ENCODE results near the gene NKD1. TPM values are rescaled to one million over a fixed set of nuclear protein-coding genes. Genes with fewer than 3 reads are reported as not detected.

NKD1 gene
- total RNA-seq, 3 donors from 2014 or later = 1.3 to 5.0 (median 4.6) TPM

DNA sequence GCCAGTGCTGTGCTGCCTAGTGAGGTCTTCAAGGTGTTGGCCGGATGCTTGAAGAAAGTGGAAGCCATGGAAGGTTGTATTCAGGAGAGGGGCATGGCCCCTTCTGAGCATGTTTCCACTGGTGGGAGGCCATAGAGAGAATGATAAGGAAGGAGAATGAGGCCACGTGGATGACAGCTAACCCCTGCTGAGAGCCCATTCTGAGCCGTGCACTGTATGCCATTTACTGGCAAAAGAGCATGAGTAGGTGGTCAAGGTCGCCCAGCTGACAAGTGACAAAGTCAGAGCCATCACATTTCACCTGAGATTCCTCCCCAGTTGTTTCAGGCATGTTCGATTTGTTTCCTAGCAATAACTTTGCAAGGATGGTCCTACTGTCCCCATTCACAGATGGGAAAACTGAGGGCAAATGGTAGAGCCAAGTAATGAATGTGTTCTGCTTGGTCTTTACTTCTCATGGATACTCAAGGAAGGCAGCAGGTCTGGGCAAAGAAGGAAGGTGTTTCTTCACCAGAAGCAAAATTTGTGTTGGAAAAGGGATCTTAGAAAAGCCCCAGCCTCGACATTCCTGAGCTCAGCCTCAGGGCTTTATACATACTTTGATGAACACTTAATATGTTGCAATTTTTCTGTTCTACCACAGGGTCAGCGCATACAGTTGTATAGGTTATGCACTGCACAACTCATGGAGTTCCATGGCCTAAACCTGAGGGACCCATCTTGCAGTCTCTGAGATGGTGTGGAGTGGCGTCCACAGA lies 10.5 kb upstream of the NKD1 start:
- no peaks in the 10 kb centered on the region for H3K36me3 ChIP-seq
- TF ChIP-seq, protein P1, sequence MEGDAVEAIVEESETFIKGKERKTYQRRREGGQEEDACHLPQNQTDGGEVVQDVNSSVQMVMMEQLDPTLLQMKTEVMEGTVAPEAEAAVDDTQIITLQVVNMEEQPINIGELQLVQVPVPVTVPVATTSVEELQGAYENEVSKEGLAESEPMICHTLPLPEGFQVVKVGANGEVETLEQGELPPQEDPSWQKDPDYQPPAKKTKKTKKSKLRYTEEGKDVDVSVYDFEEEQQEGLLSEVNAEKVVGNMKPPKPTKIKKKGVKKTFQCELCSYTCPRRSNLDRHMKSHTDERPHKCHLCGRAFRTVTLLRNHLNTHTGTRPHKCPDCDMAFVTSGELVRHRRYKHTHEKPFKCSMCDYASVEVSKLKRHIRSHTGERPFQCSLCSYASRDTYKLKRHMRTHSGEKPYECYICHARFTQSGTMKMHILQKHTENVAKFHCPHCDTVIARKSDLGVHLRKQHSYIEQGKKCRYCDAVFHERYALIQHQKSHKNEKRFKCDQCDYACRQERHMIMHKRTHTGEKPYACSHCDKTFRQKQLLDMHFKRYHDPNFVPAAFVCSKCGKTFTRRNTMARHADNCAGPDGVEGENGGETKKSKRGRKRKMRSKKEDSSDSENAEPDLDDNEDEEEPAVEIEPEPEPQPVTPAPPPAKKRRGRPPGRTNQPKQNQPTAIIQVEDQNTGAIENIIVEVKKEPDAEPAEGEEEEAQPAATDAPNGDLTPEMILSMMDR (IDR thresholded peaks at IDR 0.05) = no peak
- no peak for TF ChIP-seq POLR2AphosphoS5 (IDR thresholded peaks at IDR 0.05)
- no peak for TF ChIP-seq POLR2A (IDR thresholded peaks at IDR 0.05)
- no peaks in the 10 kb centered on the region for H3K4me1 ChIP-seq
- H3K27ac ChIP-seq = no peak overlapping the region
- no peaks in the 10 kb centered on the region for H3K9me3 ChIP-seq
- no peak for DNase-seq (ENCODE audit: low spot score in 2 of 2)
- no peak overlapping the region for H3K4me3 ChIP-seq
- no peaks in the 10 kb centered on the region for H3K27me3 ChIP-seq
- intact Hi-C loops (cut with DNase I; ENCODE audit: low total_unique reads) = no loop called here

DNA sequence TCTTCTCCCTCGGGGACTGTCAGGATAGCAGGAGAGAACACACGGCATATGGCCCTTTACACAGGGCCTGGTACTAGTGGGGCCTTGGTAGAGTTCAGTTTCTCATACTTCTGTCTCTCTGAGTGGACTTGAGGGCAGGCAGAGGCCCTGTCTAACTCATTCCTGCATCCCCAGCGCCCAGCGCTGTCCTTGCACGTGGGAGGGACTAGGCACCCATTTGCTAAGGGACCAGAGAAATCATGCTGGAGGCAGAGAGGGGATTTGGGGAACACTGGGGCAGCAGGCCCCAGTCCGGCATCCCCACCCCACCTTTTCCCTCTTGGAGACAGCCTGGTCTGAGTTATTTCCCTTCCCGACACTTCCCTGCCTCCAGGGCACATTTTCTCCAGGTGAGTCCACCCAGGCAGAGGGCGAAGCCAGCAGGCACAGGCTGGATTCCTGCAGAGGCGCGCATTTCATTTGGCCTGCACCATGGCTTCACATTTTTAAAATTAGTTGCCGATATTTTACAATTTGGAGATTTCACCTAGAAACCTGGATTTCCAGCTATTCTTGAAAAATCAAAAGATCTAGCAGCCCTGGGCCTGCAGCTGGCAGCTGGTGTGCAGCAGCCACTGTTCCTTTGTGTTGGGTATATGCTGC lies 9.7 kb upstream of the NKD1 start:
- H3K4me3 ChIP-seq = no peak overlapping the region
- H3K27me3 ChIP-seq = no peaks in the 10 kb centered on the region
- intact Hi-C loops (cut with DNase I; ENCODE audit: low total_unique reads) = no loop called here
- no peaks in the 10 kb centered on the region for H3K4me1 ChIP-seq
- no peak for TF ChIP-seq POLR2A (IDR thresholded peaks at IDR 0.05)
- TF ChIP-seq, protein P1 (IDR thresholded peaks at IDR 0.05) = no peak
- no peak overlapping the region for H3K27ac ChIP-seq
- no peaks in the 10 kb centered on the region for H3K36me3 ChIP-seq
- DNase-seq (ENCODE audit: low spot score in 2 of 2) = no peak
- H3K9me3 ChIP-seq = no peaks in the 10 kb centered on the region

DNA sequence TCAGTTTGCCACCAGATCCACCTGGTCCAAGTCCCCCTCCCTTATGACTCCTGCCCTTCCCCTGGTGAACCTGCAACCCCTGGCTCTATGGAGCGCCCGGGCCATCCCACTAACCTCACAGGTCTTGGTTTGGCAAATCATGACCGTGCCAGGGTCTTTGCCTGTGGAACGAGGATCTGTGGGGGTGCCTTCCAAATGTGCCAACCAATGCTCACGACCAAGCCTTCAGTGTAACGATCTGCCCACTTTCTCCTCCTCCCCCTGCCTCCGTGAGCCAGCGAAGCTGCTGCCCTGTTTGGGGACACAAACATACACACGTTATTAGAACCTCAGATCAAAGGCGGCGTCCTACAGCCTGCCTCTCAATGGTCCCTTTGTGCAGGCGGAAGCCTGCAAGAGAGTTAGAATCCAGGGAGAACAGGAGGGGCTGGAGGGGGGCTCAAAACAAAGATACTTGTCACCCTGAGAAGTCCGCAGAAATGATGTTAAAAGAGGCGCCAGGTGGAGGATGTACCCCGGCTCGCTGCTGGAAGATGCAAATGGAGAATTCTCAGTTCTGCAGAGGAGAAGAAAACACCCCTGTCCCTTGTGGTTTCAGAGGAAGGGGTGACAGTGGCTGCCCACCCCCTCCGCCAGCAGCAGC lies 9.0 kb upstream of the NKD1 start:
- H3K27ac ChIP-seq = no peak overlapping the region
- H3K9me3 ChIP-seq = no peaks in the 10 kb centered on the region
- DNase-seq (ENCODE audit: low spot score in 2 of 2) = no peak
- H3K27me3 ChIP-seq = no peaks in the 10 kb centered on the region
- H3K4me1 ChIP-seq = no peaks in the 10 kb centered on the region
- intact Hi-C loops (cut with DNase I; ENCODE audit: low total_unique reads) = no loop called here
- TF ChIP-seq POLR2AphosphoS5 (IDR thresholded peaks at IDR 0.05) (no peak), POLR2A (IDR thresholded peaks at IDR 0.05) (no peak)
- TF ChIP-seq, protein P1 (IDR thresholded peaks at IDR 0.05) = no peak
- no peak overlapping the region for H3K4me3 ChIP-seq
- H3K36me3 ChIP-seq = no peaks in the 10 kb centered on the region

DNA sequence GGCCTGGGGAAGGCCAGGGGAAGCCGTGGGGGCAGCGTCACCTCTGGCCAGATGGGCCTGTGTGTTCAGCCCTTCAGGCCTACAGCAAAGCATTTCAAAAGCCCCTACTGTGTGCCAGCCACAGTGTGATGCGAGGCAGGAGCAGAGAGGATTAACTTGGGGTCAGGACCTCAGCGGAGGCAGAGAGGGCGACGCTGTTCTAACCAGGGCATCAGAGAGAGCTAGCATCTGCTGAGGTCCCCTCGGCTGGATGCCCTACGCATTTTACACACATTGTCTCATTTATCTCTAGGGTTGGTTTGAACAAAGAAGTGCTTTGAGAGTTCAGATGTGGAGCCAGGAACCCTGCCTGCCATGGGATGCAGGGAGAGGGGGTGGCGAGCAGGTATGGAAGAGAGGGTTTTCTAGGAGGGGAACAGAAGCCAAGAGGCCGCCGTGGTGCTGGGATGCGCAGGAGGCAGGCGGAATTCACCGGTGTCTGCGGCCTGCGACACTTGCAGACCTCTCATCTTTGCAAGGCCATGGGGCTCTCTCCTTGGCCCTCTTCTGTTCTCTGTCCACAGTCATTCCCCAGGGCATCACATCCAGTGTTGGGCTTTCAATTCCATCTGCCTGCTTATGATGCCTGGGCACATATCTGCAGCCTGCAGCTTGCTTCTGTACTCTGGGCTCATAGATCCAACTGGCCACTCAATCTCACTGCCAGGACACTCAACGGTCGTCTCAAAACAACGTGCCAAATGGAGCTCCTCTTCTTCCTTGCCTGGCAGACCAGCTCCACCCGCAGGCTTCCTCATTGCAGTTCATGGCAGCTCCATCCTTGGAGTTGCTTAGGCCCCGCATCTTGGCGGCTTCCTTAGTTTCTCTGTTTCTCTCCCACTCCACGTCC lies 8.1 kb upstream of the NKD1 start:
- Histone ChIP-seq H3K27me3 (no peaks in the 10 kb centered on the region), H3K36me3 (no peaks in the 10 kb centered on the region), H3K27ac (no peak overlapping the region), H3K9me3 (no peaks in the 10 kb centered on the region), H3K4me1 (no peaks in the 10 kb centered on the region), H3K4me3 (no peak overlapping the region)
- TF ChIP-seq, protein P1 (IDR thresholded peaks at IDR 0.05) = no peak
- TF ChIP-seq POLR2A (IDR thresholded peaks at IDR 0.05) (no peak), POLR2AphosphoS5 (IDR thresholded peaks at IDR 0.05) (no peak)
- intact Hi-C loops (cut with DNase I; ENCODE audit: low total_unique reads) = no loop called here
- DNase-seq (ENCODE audit: low spot score in 2 of 2) = no peak

All from breast epithelium (tissue), 4 donors.